HG03039 (cell line): ENCODE data around the gene CALHM6.
"Not testable (repeated sequence)": the region's sequence is repeated elsewhere in the genome, so short reads cannot be mapped to it uniquely, and the experiment has no call there.

Source experiments
- ATAC-seq: cut with Tn5 transposase; IDR thresholded peaks from one replicate; pipeline ENCODE4 v1.9.1; 2021; ENCODE audit warnings: mild to moderate bottlenecking, moderate library complexity; ENCODE audit not compliant: unreplicated experiment

Gene CALHM6

GRCh38 chr6:116472706-116473105 lies 11.5 kb downstream of the CALHM6 start:
- no peak for ATAC-seq

GRCh38 chr6:116475141-116475540 lies 14.0 kb downstream of the CALHM6 start:
- ATAC-seq = no peak

- peak; percentile 99 for ATAC-seq
These were observed 15.0 kb downstream of the CALHM6 start for GRCh38 chr6:116476002-116476678.

GRCh38 chr6:116482780-116483179 lies 21.6 kb downstream of the CALHM6 start:
- ATAC-seq = no peak

GRCh38 chr6:116483616-116484015 lies 22.4 kb downstream of the CALHM6 start:
- no peak for ATAC-seq

- ATAC-seq = no peak
These were observed 24.5 kb downstream of the CALHM6 start for GRCh38 chr6:116485559-116486184.

GRCh38 chr6:116491610-116492330 lies 30.6 kb downstream of the CALHM6 start:
- no peak for ATAC-seq

GRCh38 chr6:116492331-116493067 lies 31.3 kb downstream of the CALHM6 start:
- ATAC-seq = no peak

- ATAC-seq = not testable (repeated sequence)
These were observed 34.0 kb downstream of the CALHM6 start for GRCh38 chr6:116495161-116495560.

GRCh38 chr6:116497113-116497676 lies 36.0 kb downstream of the CALHM6 start:
- ATAC-seq = no peak

GRCh38 chr6:116500969-116501433 lies 39.8 kb downstream of the CALHM6 start:
- no peak for ATAC-seq

- ATAC-seq = no peak
These were observed 46.1 kb downstream of the CALHM6 start for GRCh38 chr6:116507324-116507723.

- no peak for ATAC-seq
These were observed 47.4 kb downstream of the CALHM6 start for GRCh38 chr6:116508527-116508926.

- ATAC-seq = no peak
These were observed 50.4 kb downstream of the CALHM6 start, which contains the start of gene CALHM5 for GRCh38 chr6:116511424-116512110. TSS of gene CALHM5 (plus strand) at chr6:116511639. CDS start at chr6:116511697, 58 bp downstream.

- ATAC-seq = peak; percentile 81
These were observed 51.0 kb downstream of the CALHM6 start for GRCh38 chr6:116512111-116512559.

GRCh38 chr6:116512734-116513133 lies 51.6 kb downstream of the CALHM6 start:
- no peak for ATAC-seq
